Fibroblast of skin of right quadriceps (primary cell): ENCODE results near the gene YDJC.
"Not testable (repeated sequence)": the region's sequence is repeated elsewhere in the genome, so short reads cannot be mapped to it uniquely, and the experiment has no call there.

Experiments
- DNase-seq: peaks from one replicate; pipeline ENCODE4 v3.0.0-alpha.2; 2013

The YDJC gene

GRCh38 chr22:21602579-21602978, 27.2 kb downstream of the YDJC start:
- DNase-seq, result no peak

- no peak for DNase-seq
These were observed 30.5 kb downstream of the YDJC start for GRCh38 chr22:21599053-21599893.

GRCh38 chr22:21598302-21598701, 31.5 kb downstream of the YDJC start:
- DNase-seq, result no peak

- DNase-seq, result not testable (repeated sequence)
These were observed 33.3 kb downstream of the YDJC start for GRCh38 chr22:21596356-21597135.

- no peak for DNase-seq
These were observed 34.9 kb downstream of the YDJC start for GRCh38 chr22:21594865-21595452.

GRCh38 chr22:21593406-21594232, 36.2 kb downstream of the YDJC start:
- DNase-seq, result no peak

- DNase-seq, result no peak
These were observed 37.4 kb downstream of the YDJC start for GRCh38 chr22:21592422-21592821.

- DNase-seq, result no peak
These were observed 38.1 kb downstream of the YDJC start for GRCh38 chr22:21591695-21592094.

GRCh38 chr22:21590809-21591641, 38.8 kb downstream of the YDJC start:
- no peak for DNase-seq

- DNase-seq, result no peak
These were observed 40.4 kb downstream of the YDJC start for GRCh38 chr22:21589396-21589795.

- peak; percentile 9 for DNase-seq
These were observed 41.8 kb downstream of the YDJC start for GRCh38 chr22:21587803-21588611.

- DNase-seq, result no peak
These were observed 44.4 kb downstream of the YDJC start for GRCh38 chr22:21585389-21585788.

- DNase-seq, result no peak
These were observed 46.8 kb downstream of the YDJC start for GRCh38 chr22:21582801-21583740.

- DNase-seq, result not testable (repeated sequence)
These were observed 48.7 kb downstream of the YDJC start for GRCh38 chr22:21581009-21581713.

- not testable (repeated sequence) for DNase-seq
These were observed 49.2 kb downstream of the YDJC start for GRCh38 chr22:21580623-21581007.

- DNase-seq, result no peak
These were observed 50.4 kb downstream of the YDJC start for GRCh38 chr22:21579474-21579851.
